Cerebellar cortex (tissue), 1 donor: ENCODE data around the gene MAPK8IP1.
A peak's percentile ranks its signal among the peaks of the same experiment; 100 is the strongest.
"Not testable (repeated sequence)": the region's sequence is repeated elsewhere in the genome, so short reads cannot be mapped to it uniquely, and the experiment has no call there.

Source experiments
- DNase-seq: peaks from one replicate; pipeline ENCODE4 v3.0.0-alpha.2; 2015; ENCODE audit warnings: low spot score

The MAPK8IP1 gene

DNA sequence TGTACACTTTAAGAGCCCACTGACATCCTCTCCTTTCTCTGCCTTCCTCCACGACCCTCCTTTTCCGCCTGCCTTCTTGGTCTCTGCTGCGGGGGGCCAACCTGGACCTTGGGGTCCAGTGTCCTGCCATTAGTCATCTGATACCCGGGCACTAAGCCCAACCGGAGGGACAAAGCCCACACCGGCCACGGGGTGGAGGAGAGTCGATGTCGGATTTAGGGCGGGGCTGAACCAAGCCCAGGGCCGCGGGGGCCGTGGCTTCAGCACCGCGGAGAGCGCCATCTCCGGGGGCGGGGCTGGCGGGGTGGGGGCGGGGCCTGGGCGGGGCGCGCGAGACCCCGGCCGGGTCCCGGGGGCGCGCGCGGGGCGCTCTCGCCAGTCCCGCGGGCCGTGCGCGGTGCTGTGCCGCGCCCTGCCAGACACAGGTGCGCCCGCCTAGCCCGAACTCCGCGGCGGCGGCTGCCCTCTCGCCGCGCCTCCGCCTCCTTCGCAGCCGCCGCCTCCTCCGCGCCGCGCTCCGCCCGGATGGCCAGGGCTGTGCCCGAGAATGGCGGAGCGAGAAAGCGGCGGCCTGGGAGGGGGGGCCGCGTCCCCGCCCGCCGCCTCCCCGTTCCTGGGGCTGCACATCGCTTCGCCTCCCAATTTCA lies at the start of gene MAPK8IP1:
MAPK8IP1 (plus strand) TSS at position 378 of the 647 bp plus-strand sequence; CDS start at position 548, 170 bp downstream.
- DNase-seq: peak; percentile 69

GRCh38 chr11:45839204-45839603 lies 46.2 kb upstream of the MAPK8IP1 start:
- no peak for DNase-seq

DNA sequence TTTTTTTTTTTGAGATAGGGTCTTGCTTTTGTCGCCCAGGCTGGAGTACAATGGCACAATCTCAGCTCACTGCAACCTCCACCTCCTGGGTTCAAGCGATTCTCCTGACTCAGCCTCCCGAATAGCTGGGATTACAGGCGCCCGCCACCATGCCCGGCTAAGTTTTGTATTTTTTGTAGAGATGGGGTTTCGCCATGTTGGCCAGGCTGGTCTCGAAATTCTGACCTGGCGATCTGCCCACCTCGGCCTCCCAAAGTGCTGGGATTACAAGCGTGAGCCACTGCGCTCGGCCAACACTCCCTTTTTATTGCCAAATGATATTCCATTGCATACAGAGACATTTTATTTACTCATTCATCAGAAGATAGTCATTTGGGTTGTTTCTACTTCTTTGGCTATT lies 45.2 kb upstream of the MAPK8IP1 start:
- DNase-seq: not testable (repeated sequence)

DNA sequence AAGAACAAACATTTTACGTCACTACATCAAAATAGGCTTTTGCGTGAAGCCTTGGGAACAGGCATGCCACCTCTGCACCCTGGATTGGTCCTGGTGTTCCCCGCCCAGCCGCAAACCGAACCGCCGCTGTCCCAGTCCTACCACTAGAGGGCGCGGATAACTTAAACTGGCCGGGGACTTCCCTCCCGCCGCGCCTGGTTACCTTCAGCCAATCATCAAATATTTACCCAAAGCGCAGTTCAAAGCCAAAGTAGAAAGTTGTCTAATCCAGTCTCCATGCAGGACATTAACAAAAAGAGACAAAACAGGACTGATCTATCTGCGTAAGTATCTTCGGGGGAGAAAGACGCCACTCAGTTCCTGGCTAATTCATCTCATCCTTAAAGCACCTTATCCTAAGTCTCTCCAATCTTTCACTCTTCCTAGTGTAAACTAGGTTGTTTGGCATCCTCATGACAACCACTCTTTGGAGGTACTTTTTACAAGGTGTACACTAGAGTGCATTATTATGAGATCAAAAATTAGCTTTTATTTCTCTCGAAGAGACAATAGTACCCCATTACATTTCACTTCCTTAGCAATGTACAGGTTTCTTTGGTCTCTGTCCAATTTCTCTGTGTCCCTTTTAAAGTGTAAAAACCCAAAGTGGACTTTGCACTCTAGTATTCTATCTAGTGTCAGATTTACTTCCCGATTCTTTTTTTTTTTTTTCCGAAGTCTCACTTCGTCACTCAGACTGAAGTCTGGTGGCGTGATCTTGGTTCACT lies 42.1 kb upstream of the MAPK8IP1 start:
- DNase-seq: peak; percentile 88

- DNase-seq: no peak
Measured at GRCh38 chr11:45844822-45845578, 40.5 kb upstream of the MAPK8IP1 start.

DNA sequence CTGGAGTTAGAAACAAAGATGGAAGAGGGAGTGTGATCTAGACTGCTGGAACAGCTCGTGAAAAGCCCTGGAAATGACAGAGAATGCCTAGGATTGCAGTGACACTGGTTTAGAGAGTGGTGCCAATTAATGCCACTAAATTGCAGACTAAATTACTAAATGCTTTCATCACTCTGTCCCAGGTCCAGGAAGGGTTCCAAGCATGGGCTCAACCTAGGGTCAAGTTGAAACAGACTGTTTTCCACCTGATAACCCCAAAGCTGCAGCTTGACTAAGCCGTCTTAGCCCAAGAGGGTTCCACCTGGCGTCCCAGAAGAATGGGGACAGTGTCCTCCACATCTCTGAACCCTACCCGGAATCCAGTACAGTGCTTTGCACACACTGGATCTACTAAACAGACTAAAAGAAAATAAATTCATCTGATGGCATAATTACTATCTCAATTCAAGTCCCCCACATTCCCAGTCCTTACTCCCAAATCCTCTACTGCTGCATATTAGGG lies 39.2 kb upstream of the MAPK8IP1 start:
- DNase-seq: no peak

GRCh38 chr11:45846974-45847910 lies 38.2 kb upstream of the MAPK8IP1 start, which contains the start of gene CRY2:
Gene CRY2, plus strand, starts transcription at chr11:45847475. Its CDS starts 16 bp downstream, at chr11:45847491.
- peak; percentile 99 for DNase-seq

- DNase-seq: peak; percentile 58
Measured at GRCh38 chr11:45847911-45848316, 37.5 kb upstream of the MAPK8IP1 start.

DNA sequence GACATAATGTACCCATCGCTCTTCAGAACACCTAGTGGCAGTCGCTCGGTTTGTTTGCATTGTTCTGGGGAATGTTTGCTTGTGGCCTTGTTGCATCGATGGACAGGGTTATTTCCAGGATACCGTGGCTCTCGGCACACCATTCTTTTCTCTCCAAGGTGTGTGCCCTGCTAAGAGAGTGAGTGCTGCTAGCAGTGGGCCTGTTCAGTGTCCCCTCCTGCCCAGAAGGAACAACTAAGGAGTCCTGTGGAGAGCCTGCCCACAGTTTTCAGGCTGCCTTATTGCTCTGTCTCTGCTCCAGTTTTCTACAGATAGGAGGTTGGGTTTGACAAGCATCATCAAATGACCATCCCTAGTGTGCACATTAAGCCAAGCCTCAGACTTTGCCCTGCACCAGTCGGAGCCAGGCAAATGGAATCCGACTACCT lies 36.8 kb upstream of the MAPK8IP1 start:
- DNase-seq: no peak

- no peak for DNase-seq
Measured at GRCh38 chr11:45850446-45850845, 35.0 kb upstream of the MAPK8IP1 start.

- DNase-seq: no peak
Measured at GRCh38 chr11:45851228-45851627, 34.2 kb upstream of the MAPK8IP1 start.

- DNase-seq: peak; percentile 77
Measured at GRCh38 chr11:45852018-45852711, 33.3 kb upstream of the MAPK8IP1 start.

DNA sequence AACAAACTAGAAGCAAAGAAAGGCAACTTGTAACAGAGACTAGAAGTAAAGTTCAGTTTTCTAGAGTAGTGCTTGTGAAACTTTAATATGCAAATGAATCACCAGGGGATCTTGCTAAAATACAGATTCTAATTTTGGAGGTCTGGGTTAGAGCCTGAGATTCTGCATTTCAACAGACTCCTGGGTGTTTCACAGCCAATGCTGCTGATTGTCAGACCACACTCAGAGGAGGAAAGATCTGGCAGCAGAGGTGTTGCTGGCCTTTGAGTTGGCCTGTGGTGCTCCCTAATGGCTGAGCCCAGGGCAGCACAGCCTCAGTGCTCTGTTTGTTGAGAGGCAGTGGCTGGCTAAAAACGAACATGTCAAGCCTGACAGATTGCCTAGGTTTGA lies 32.7 kb upstream of the MAPK8IP1 start:
- DNase-seq: no peak

DNA sequence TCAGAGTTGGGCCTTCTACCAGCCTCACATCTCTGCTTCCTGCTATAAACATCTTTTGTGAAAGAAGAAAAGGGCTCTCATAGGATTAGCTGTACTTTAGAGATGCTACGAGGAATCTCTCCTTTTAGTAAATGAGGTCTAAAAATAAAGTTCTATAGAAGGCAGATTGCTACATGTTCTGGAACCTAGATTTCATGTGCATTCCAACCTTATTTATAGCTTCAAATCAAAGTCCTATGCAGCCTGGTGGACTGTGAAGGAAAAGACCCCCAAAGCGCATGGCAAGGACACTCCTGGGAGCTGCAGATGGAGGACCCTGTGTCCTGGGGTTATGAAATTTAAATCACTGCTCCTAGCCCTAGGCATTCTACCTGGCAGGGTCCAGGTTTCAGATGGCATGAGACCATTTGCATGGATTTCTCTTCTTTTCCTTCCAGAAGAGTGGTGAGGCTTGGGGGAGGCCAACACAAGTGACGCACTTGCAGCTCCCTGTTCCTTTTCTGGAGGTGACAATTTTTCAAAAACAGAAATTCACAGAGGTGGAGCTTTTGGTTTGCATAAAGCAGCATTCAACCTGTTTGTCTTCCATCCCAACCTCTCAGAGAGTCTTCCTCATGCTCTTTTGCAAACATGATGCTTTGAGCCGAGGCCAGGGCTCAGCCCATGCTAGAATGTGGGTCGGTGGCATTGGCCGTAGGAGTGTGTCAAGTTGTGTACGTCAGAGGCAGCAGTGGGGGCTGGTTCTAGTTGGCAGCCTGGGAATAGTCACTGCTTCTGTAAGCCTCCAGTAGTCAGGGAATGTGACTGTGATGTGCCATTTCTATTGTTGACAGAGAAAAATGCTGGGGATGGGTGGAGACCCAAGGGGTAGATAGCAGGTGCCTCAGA lies 31.9 kb upstream of the MAPK8IP1 start:
- no peak for DNase-seq

DNA sequence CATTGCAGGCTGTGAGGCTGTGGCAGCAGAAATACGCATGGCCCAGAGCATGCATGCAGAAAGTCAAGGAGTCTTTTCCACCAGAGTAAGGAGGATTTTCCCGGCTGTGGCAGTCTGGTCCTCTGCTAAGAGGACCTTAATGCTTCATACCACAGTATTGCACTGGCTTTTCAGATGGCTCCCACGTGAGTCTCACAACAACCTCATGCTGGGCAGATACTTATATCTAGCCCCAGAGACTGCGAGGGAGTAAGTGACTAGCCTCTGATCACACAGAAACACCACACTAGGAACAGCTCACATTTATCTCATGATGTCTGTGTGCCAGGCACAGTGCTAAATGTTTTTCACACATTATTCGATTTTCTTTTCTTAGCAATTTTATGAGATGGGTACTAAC lies 30.1 kb upstream of the MAPK8IP1 start:
- DNase-seq: no peak

DNA sequence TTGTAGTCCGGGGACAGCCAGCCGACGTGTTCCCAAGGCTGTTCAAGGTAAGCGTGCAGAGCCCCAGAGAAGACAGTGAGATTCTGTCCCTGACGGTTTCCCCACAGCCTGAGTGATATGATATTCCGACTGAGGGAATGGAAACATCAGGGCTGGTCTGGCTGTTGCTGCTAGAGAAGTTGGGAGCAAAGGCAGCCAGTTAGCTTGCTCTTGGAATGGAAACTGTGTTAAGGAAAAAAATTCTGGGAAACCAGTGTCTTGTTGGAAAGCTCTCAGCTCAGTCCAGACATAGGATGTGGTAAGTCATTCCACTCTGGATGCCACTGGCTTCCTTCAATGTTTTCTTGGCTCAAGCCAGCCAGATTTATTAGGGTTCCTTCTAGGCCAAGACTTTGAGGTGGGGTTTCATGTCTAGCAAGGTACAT lies 29.4 kb upstream of the MAPK8IP1 start:
- no peak for DNase-seq

GRCh38 chr11:45857961-45858474 lies 27.4 kb upstream of the MAPK8IP1 start:
- peak; percentile 80 for DNase-seq

- DNase-seq: no peak
Measured at GRCh38 chr11:45858751-45859398, 26.6 kb upstream of the MAPK8IP1 start.

DNA sequence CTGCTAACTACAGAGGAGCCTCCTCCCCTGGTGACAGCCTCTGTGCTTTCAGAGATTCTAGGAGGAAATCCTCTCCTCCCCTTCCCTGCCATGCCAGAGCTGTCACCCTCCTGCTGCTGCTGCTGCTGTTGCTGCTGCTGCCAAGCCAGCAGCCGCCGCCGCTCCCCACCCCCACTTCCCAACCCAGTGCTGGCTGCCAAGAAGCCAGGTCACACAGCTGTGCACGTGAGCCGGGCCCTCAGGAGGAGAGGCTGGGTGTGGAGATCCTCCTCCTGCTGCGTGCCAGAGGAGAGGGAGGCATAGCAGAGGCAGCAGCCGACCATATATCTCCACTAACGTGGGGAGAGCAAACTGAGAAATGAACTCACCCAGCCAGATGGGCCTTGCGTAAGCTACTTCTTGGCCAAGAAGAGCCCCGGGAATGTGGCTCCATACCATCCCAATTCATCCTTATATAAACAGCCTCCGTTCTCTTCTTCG lies 25.8 kb upstream of the MAPK8IP1 start:
- peak; percentile 52 for DNase-seq
